ENCODE results near the gene DPM3. TPM values are rescaled to one million over a fixed set of nuclear protein-coding genes. Genes with fewer than 3 reads are reported as not detected.

Gene DPM3
- total RNA-seq, 1 experiment from 2014 or later: 113 TPM

DNA sequence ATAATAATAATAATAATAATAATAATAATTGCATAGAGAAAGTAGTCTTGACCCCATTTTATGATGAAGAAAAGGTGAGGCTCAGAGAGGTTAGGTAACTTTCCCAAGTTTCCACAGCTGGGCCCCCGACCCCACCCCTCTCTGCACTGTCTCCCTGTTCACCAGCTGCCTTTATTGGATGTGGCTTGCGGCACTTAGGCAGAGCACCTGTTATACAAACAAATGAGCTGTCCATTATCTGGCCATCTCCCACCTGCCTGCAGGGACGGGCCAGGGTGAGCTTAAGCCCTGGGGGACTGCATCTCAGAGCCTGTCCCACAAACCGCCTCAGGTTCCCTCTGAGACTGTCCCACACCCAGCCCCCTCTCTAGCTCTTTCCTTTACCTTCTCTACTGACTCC lies 22.7 kb downstream of the DPM3 start:
- Histone ChIP-seq H3K9me2 (ENCODE audit: insufficient read depth) (no peaks in the 10 kb centered on the region), H3K4me1 (ENCODE audit: control insufficient read depth in 1 of 2, insufficient read depth in 2 of 2, low read length in 2 of 2) (no peaks in the 10 kb centered on the region; a peak in 1 of 4 replicates), H3K79me2 (ENCODE audit: insufficient read depth, low read length) (no peaks in the 10 kb centered on the region), H3K4me3 (replicated peaks in 1 of 2; ENCODE audit: low read depth in 1 of 2, low read length in 2 of 2) (no peak overlapping the region), H3K27me3 (ENCODE audit: insufficient read depth, low read length) (peaks cover 6% of the 10 kb centered on the region; the same call in 1 of the 2 replicates), H3K4me2 (ENCODE audit: low read length) (no peak overlapping the region), H3K27ac (ENCODE audit: low read depth, low read length) (no peak overlapping the region), H4K20me1 (ENCODE audit: insufficient read depth) (no peaks in the 10 kb centered on the region), H3K9me3 (ENCODE audit: control insufficient read depth in 1 of 2, insufficient read depth in 1 of 2, low read depth in 1 of 2, low read length in 2 of 2) (no peaks in the 10 kb centered on the region), H2AFZ (ENCODE audit: low read depth, low read length, poor library complexity, severe bottlenecking) (no peak overlapping the region), H3K9ac (ENCODE audit: low read length) (no peak overlapping the region), H3K36me3 (ENCODE audit: control insufficient read depth in 1 of 2, insufficient read depth in 2 of 2, low read length in 2 of 2) (no peaks in the 10 kb centered on the region)
- intact Hi-C loops (cut with micrococcal nuclease): no loop called here
- BruUV-seq (replicated peaks): no TSS peak
- CTCF ChIA-PET: interaction anchor here (0.8 to 1.2 kb wide), 3 partner anchors 10 to 50 kb away, joined by 3 to 4 read pairs (median 3); no protein-coding TSS in a partner anchor
- POLR2A ChIA-PET: no interaction called here
- TF ChIP-seq POLR2AphosphoS5 (IDR thresholded peaks at IDR 0.05; ENCODE audit: low read depth, low read length) (no peak), TCF7L2 (IDR thresholded peaks at IDR 0.05; ENCODE audit: borderline replicate concordance, extremely low read depth, insufficient read depth, insufficient read length) (no peak), EGR1 (IDR thresholded peaks at IDR 0.05; ENCODE audit: low read depth) (no peak), SIN3A (IDR thresholded peaks at IDR 0.05; ENCODE audit: low read depth) (no peak), SRF (IDR thresholded peaks at IDR 0.05; ENCODE audit: low read depth) (no peak), EZH2phosphoT487 (IDR thresholded peaks at IDR 0.05; ENCODE audit: borderline replicate concordance) (no peak), EZH2 (IDR thresholded peaks at IDR 0.05) (no peak), JUND (IDR thresholded peaks at IDR 0.05) (no peak), POLR2A (IDR thresholded peaks at IDR 0.05; ENCODE audit: borderline replicate concordance, extremely low read depth, insufficient read depth, insufficient read length) (no peak), CBX3 (IDR thresholded peaks at IDR 0.05; ENCODE audit: low read depth) (no peak), YY1 (IDR thresholded peaks at IDR 0.05; ENCODE audit: extremely low read depth, insufficient replicate concordance, low read depth, low read length) (no peak)
- TF ChIP-seq, protein P1, sequence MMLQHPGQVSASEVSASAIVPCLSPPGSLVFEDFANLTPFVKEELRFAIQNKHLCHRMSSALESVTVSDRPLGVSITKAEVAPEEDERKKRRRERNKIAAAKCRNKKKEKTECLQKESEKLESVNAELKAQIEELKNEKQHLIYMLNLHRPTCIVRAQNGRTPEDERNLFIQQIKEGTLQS (IDR thresholded peaks at IDR 0.05): no peak
- TF ChIP-seq, protein P2, sequence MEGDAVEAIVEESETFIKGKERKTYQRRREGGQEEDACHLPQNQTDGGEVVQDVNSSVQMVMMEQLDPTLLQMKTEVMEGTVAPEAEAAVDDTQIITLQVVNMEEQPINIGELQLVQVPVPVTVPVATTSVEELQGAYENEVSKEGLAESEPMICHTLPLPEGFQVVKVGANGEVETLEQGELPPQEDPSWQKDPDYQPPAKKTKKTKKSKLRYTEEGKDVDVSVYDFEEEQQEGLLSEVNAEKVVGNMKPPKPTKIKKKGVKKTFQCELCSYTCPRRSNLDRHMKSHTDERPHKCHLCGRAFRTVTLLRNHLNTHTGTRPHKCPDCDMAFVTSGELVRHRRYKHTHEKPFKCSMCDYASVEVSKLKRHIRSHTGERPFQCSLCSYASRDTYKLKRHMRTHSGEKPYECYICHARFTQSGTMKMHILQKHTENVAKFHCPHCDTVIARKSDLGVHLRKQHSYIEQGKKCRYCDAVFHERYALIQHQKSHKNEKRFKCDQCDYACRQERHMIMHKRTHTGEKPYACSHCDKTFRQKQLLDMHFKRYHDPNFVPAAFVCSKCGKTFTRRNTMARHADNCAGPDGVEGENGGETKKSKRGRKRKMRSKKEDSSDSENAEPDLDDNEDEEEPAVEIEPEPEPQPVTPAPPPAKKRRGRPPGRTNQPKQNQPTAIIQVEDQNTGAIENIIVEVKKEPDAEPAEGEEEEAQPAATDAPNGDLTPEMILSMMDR (IDR thresholded peaks at IDR 0.05 in 2 of 3, conservative IDR thresholded peaks at IDR 0.05 in 1 of 3; ENCODE audit: borderline replicate concordance in 1 of 3, insufficient read depth in 1 of 3, low read depth in 2 of 3, low read length in 2 of 3): no peak
- TF ChIP-seq, protein P3, sequence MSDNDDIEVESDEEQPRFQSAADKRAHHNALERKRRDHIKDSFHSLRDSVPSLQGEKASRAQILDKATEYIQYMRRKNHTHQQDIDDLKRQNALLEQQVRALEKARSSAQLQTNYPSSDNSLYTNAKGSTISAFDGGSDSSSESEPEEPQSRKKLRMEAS (IDR thresholded peaks at IDR 0.05): no peak
- DNase-seq (ENCODE audit: low read depth, low spot score) (no peak), ATAC-seq (no peak)
- RAD21 ChIA-PET (ENCODE audit: low non-redundant PET in 1 of 2, low total read pairs in 2 of 2, uncharacterized antibody in 2 of 2, unreplicated experiment in 2 of 2): no interaction called here

Measured in HCT116 (cell line).